Trophoblast cell (in vitro differentiated cells and primary cell): ENCODE results near the gene IQCN.

Source experiments
- DNase-seq, 2 donors: peaks; one replicate each; pipeline ENCODE4 v3.0.0-alpha.2; 2016
- H2AFZ ChIP-seq: 2 replicates; pipeline ENCODE4 v1.6.1; 2013; ENCODE audit warnings: low read length, moderate library complexity, mild to moderate bottlenecking; ENCODE audit not compliant: insufficient read depth, poor library complexity
- H2AK5ac ChIP-seq: 2 replicates; pipeline ENCODE4 v1.6.1; 2013; ENCODE audit warnings: mild to moderate bottlenecking, low read length
- H2BK120ac ChIP-seq: 2 replicates; pipeline ENCODE4 v1.6.1; 2013; ENCODE audit warnings: low read length, mild to moderate bottlenecking, moderate library complexity; ENCODE audit not compliant: insufficient read depth, poor library complexity
- H2BK12ac ChIP-seq: 2 replicates; pipeline ENCODE4 v1.6.1; 2013; ENCODE audit warnings: mild to moderate bottlenecking, low read length, moderate library complexity
- H2BK5ac ChIP-seq: 2 replicates; pipeline ENCODE4 v1.6.1; 2013; ENCODE audit warnings: low read length, low read depth, moderate library complexity, mild to moderate bottlenecking; ENCODE audit not compliant: poor library complexity
- H3K14ac ChIP-seq: 2 replicates; pipeline ENCODE4 v1.6.1; 2013; ENCODE audit warnings: mild to moderate bottlenecking, low read length
- H3K18ac ChIP-seq: 2 replicates; pipeline ENCODE4 v1.6.1; 2013; ENCODE audit warnings: mild to moderate bottlenecking, low read length
- H3K23ac ChIP-seq: 2 replicates; pipeline ENCODE4 v1.6.1; 2013; ENCODE audit warnings: low read length
- H3K27ac ChIP-seq: 2 replicates; pipeline ENCODE4 v1.5.1; 2013; ENCODE audit warnings: low read depth, mild to moderate bottlenecking, inconsistent platforms, low read length, moderate library complexity
- H3K27me3 ChIP-seq: 2 replicates; pipeline ENCODE4 v1.6.1; 2013; ENCODE audit warnings: inconsistent platforms, mild to moderate bottlenecking, low read length, moderate library complexity; ENCODE audit not compliant: insufficient read depth
- H3K36me3 ChIP-seq, 2 experiments: 1 replicate in 1 of 2; 2 replicates in 1 of 2; pipeline ENCODE4 v1.6.1; 2013; ENCODE audit warnings: low read length in 2 of 2, mild to moderate bottlenecking in 2 of 2, moderate library complexity in 1 of 2; ENCODE audit not compliant: insufficient read depth in 2 of 2, control insufficient read depth in 1 of 2
- H3K4ac ChIP-seq: 2 replicates; pipeline ENCODE4 v1.6.1; 2013; ENCODE audit warnings: low read depth, mild to moderate bottlenecking, low read length, moderate library complexity
- H3K4me1 ChIP-seq, 2 experiments: 1 replicate in 1 of 2; 2 replicates in 1 of 2; pipeline ENCODE4 v1.6.1; 2013; ENCODE audit warnings: low read length in 2 of 2, mild to moderate bottlenecking in 2 of 2, moderate library complexity in 1 of 2; ENCODE audit not compliant: insufficient read depth in 2 of 2, control insufficient read depth in 1 of 2
- H3K4me2 ChIP-seq: 2 replicates; pipeline ENCODE4 v1.6.1; 2013; ENCODE audit warnings: inconsistent platforms, mild to moderate bottlenecking, low read length, moderate library complexity
- H3K4me3 ChIP-seq: 2 replicates; pipeline ENCODE4 v1.5.1; 2013; ENCODE audit warnings: mild to moderate bottlenecking, low read depth, low read length, inconsistent platforms
- H3K79me1 ChIP-seq: one replicate; pipeline ENCODE4 v1.6.1; 2013; ENCODE audit warnings: low read length
- H3K79me2 ChIP-seq: 2 replicates; pipeline ENCODE4 v1.6.1; 2013; ENCODE audit warnings: low read length, mild to moderate bottlenecking; ENCODE audit not compliant: control insufficient read depth, insufficient read depth, poor library complexity
- H3K9ac ChIP-seq: 2 replicates; pipeline ENCODE4 v1.6.1; 2013; ENCODE audit warnings: mild to moderate bottlenecking, low read length
- H3K9me3 ChIP-seq: 2 replicates; pipeline ENCODE4 v1.6.1; 2013; ENCODE audit warnings: low read depth, mild to moderate bottlenecking, control low read depth, inconsistent platforms, low read length; ENCODE audit not compliant: insufficient read depth
- H4K12ac ChIP-seq: 2 replicates; pipeline ENCODE4 v1.6.1; 2013; ENCODE audit warnings: low read depth, mild to moderate bottlenecking, low read length, moderate library complexity
- H4K8ac ChIP-seq: 2 replicates; pipeline ENCODE4 v1.6.1; 2013; ENCODE audit warnings: low read depth, mild to moderate bottlenecking, low read length, moderate library complexity
- H4K91ac ChIP-seq: one replicate; pipeline ENCODE4 v1.6.1; 2013; ENCODE audit warnings: low read depth, mild to moderate bottlenecking, low read length, moderate library complexity
- WGBS: extraction: QIAGEN DNeasy Blood & Tissue Kit; methylation state at CpG from one replicate; pipeline ENCODE4 v1.1.7; 2013; ENCODE audit warnings: missing lambda C conversion rate; ENCODE audit not compliant: insufficient read length, insufficient coverage; ENCODE audit errors: extremely low coverage; 5-methylcytosine and 5-hydroxymethylcytosine counted together

IQCN gene

GRCh38 chr19:18290302-18291018, 16.2 kb upstream of the IQCN start:
- Histone ChIP-seq H3K4me2 (no peak overlapping the region), H2BK5ac (peak overlapping the region; percentile 16), H3K36me3 (no peaks in the 10 kb centered on the region), H3K9ac (no peak overlapping the region), H4K91ac (peak overlapping the region; percentile 78), H2AFZ (no peak overlapping the region), H3K18ac (no peak overlapping the region), H3K27ac (no peak overlapping the region), H3K4me3 (no peak overlapping the region), H4K12ac (no peak overlapping the region), H3K9me3 (peaks cover 4% of the 10 kb centered on the region), H2AK5ac (peak overlapping the region; percentile 78), H3K23ac (no peak overlapping the region), H2BK120ac (peak overlapping the region; percentile 67), H4K8ac (no peak overlapping the region), H3K4me1 (peaks cover 44 to 46% of the 10 kb centered on the region in 2 experiments), H3K14ac (peak overlapping the region; percentile 33), H3K4ac (no peak overlapping the region), H3K79me2 (peaks cover 16% of the 10 kb centered on the region), H3K79me1 (peaks cover 58% of the 10 kb centered on the region), H3K27me3 (no peaks in the 10 kb centered on the region), H2BK12ac (peak overlapping the region; percentile 77)
- 100% methylated on average over 1 of the region's 14 CpGs for WGBS
- no peak for DNase-seq

DNA sequence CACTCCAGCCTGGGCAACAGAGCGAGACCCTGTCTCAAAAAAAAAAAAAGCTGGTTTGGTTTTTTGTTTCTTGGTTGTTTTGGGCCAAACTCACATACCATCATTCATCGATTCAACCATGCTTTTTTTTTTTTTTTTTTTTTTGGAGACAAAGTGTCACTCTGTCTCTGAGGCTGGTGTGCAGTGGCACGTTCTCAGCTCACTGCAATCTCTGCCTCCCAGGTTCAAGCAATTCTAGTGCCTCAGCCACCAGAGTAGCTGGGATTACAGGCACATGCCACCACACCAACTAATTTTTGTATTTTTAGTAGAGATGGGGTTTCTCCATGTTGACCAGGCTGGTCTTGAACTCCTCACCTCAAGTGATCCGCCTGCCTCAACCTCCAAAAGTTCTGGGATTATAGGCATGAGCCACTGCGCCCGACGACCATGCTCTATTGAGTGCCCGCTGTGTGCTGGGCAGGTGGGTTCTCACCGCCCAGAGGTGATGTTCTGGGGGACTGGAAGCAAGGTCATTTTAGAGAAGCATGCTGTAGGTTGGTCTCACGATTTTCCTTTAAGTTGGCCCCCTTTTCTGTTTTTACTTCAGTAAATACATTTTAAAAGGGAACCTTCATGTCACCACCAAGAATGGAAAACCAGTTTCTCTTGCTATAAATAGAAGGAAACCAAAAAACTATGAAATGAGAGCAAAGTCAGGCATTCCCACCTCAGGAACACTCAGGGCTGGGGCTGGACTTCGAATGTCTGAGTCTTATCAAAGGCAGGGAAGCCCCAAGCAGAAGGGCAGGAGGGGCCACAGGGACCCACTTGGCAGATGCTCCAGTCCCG, 15.4 kb upstream of the IQCN start:
- no peaks in the 10 kb centered on the region for H3K27me3 ChIP-seq
- no peak overlapping the region for H4K12ac ChIP-seq
- no peaks in the 10 kb centered on the region for H3K9me3 ChIP-seq
- H4K8ac ChIP-seq: no peak overlapping the region
- H3K79me1 ChIP-seq: peaks cover 58% of the 10 kb centered on the region
- no peak overlapping the region for H2AFZ ChIP-seq
- H3K4me3 ChIP-seq: no peak overlapping the region
- no peak for DNase-seq
- peak overlapping the region; percentile 71 for H2BK120ac ChIP-seq
- WGBS: no CpG with 5 or more reads among the region's 12 CpGs
- no peak overlapping the region for H3K4me2 ChIP-seq
- peak overlapping the region; percentile 78 for H4K91ac ChIP-seq
- H3K18ac ChIP-seq: no peak overlapping the region
- peak overlapping the region; percentile 98 for H2BK12ac ChIP-seq
- no peaks in the 10 kb centered on the region for H3K36me3 ChIP-seq
- H3K9ac ChIP-seq: no peak overlapping the region
- no peak overlapping the region for H3K4ac ChIP-seq
- peak overlapping the region; percentile 20 for H3K27ac ChIP-seq
- peak overlapping the region; percentile 77 for H2BK5ac ChIP-seq
- H2AK5ac ChIP-seq: peak overlapping the region; percentile 89
- H3K4me1 ChIP-seq: peaks cover 44 to 46% of the 10 kb centered on the region in 2 experiments
- H3K79me2 ChIP-seq: peaks cover 16% of the 10 kb centered on the region
- H3K14ac ChIP-seq: peak overlapping the region; percentile 21
- no peak overlapping the region for H3K23ac ChIP-seq

DNA sequence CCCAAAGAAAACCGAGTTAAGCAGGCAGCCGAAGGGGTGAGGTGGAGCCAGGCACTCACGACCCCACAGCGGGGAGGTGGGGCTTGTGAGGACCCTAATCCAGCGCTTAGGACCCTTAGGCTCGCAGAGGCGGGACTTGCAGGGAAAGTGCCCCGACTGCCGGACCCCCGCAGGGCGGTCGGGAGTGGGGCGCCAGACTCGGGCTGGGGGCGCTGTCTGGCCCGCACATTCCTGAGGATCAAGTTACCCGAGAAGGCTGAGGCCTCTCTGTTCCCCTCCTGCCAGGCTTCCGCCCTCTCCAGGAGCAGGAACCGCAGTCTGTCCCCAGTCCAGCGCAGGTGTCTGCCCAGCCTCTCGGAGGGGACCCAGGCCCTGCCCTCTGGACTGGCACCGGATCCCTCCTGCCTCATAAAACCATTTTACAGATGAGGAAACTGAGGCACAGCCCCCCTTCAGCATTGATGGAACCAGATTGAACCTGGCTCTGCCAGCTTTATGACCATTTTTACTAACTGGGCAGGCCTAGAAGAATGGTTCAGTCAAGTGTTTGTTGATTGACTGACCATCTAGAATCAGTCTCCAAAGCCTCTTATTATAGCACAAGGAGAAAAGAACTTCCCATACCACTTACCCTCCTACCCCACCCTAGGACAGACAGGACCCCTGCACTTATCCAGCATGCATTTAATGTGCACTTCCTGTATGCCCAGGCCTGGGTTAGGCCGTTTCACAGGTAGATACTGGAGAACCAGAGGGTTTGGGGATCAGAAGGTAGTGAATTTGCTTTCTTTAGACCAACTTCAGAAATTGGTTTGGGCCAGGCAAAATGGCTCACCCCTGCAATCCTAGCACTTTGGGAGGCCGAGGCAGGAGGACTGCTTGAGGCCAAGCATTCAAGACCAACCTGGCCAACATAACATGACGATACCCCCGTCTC, 13.9 kb upstream of the IQCN start:
- Histone ChIP-seq H3K27ac (peak overlapping the region; percentile 85), H2BK12ac (peak overlapping the region; percentile 96), H4K8ac (peak overlapping the region; percentile 63), H3K79me1 (peaks cover 51% of the 10 kb centered on the region), H2AK5ac (peak overlapping the region; percentile 76), H2BK5ac (peak overlapping the region; percentile 34), H3K18ac (peak overlapping the region; percentile 83), H3K79me2 (peaks cover 12% of the 10 kb centered on the region), H3K4me1 (peaks cover 34 to 35% of the 10 kb centered on the region in 2 experiments), H3K9me3 (no peaks in the 10 kb centered on the region), H3K27me3 (no peaks in the 10 kb centered on the region), H3K36me3 (no peaks in the 10 kb centered on the region), H2AFZ (peak overlapping the region; percentile 14), H3K4me2 (peak overlapping the region; percentile 59), H3K4me3 (no peak overlapping the region), H3K4ac (peak overlapping the region; percentile 25), H3K23ac (no peak overlapping the region), H4K12ac (peak overlapping the region; percentile 86), H3K9ac (peak overlapping the region; percentile 43), H3K14ac (peak overlapping the region; percentile 32), H4K91ac (peak overlapping the region; percentile 72), H2BK120ac (peak overlapping the region; percentile 95)
- no CpG with 5 or more reads among the region's 26 CpGs for WGBS
- no peak for DNase-seq
